Ishikawa (cell line): ENCODE results near the gene RET.

ENCODE experiments used
- CEBPB ChIP-seq: IDR thresholded peaks from 2 replicates; pipeline ENCODE4 v1.6.1; 2012
- CREB1 ChIP-seq: IDR thresholded peaks from 2 replicates; pipeline ENCODE4 v1.6.1; 2012; ENCODE audit warnings: low read depth
- EGR1 ChIP-seq: IDR thresholded peaks from 2 replicates; pipeline ENCODE4 v1.6.1; 2012
- EP300 ChIP-seq: IDR thresholded peaks from 2 replicates; pipeline ENCODE4 v1.6.1; 2012; ENCODE audit warnings: borderline replicate concordance
- FOXM1 ChIP-seq: IDR thresholded peaks from 2 replicates; pipeline ENCODE4 v1.6.1; 2012; ENCODE audit warnings: low read depth, borderline replicate concordance
- MAX ChIP-seq: IDR thresholded peaks from 2 replicates; pipeline ENCODE4 v1.6.1; 2012
- RAD21 ChIP-seq: IDR thresholded peaks from 2 replicates; pipeline ENCODE4 v1.6.1; 2012; ENCODE audit warnings: low read depth
- REST ChIP-seq: IDR thresholded peaks from 2 replicates; pipeline ENCODE4 v1.6.1; 2012; ENCODE audit warnings: low read depth, mild to moderate bottlenecking
- TAF1 ChIP-seq: IDR thresholded peaks from 2 replicates; pipeline ENCODE4 v1.6.1; 2012; ENCODE audit warnings: low read depth, mild to moderate bottlenecking
- TCF12 ChIP-seq: IDR thresholded peaks from 2 replicates; pipeline ENCODE4 v1.6.1; 2012; ENCODE audit warnings: low read depth
- TEAD4 ChIP-seq: IDR thresholded peaks from 2 replicates; pipeline ENCODE4 v1.6.1; 2012
- USF1 ChIP-seq: IDR thresholded peaks from 2 replicates; pipeline ENCODE4 v1.6.1; 2012
- YY1 ChIP-seq: IDR thresholded peaks from 2 replicates; pipeline ENCODE4 v1.6.1; 2012; ENCODE audit warnings: low read depth

GRCh38 chr10:43070121-43071085 is 6.5 kb upstream of the RET start:
- no peak for TF ChIP-seq FOXM1
- no peak for TF ChIP-seq EP300
- TF ChIP-seq RAD21: no peak
- no peak for TF ChIP-seq REST
- no peak for TF ChIP-seq YY1
- no peak for TF ChIP-seq TEAD4
- TF ChIP-seq EGR1: no peak
- TF ChIP-seq TAF1: no peak
- TF ChIP-seq MAX: no peak
- no peak for TF ChIP-seq USF1
- TF ChIP-seq TCF12: no peak
- no peak for TF ChIP-seq CEBPB
- no peak for TF ChIP-seq CREB1
